DND-41 (cell line): ENCODE measurements around the gene SF3B5.

Source experiments
- ATAC-seq: fragments of 200-7000 bp; cut with Tn5 transposase; 3 replicates; pipeline ENCODE4 v1.9.1; 2021; ENCODE audit warnings: low read depth; ENCODE audit not compliant: insufficient read depth
- DNase-seq: peaks from one replicate; pipeline ENCODE4 v3.0.0-alpha.2; 2020
- H2AFZ ChIP-seq: 2 replicates; pipeline ENCODE4 v1.6.0; 2012; ENCODE audit warnings: low read depth, low read length
- H3K27ac ChIP-seq: 2 replicates; pipeline ENCODE4 v1.5.1; 2012; ENCODE audit warnings: low read length, inconsistent platforms
- H3K27me3 ChIP-seq: fragments of 200-600 bp; sonication (generic); 2 replicates; pipeline ENCODE4 v1.6.0; 2012; ENCODE audit warnings: low read length, mild to moderate bottlenecking, inconsistent platforms; ENCODE audit not compliant: insufficient read depth, poor library complexity
- H3K36me3 ChIP-seq: 2 replicates; pipeline ENCODE4 v1.5.1; 2012; ENCODE audit warnings: low read length, inconsistent platforms; ENCODE audit not compliant: insufficient read depth
- H3K4me1 ChIP-seq: 2 replicates; pipeline ENCODE4 v1.5.1; 2012; ENCODE audit warnings: mild to moderate bottlenecking, low read length; ENCODE audit not compliant: insufficient read depth
- H3K4me2 ChIP-seq: 2 replicates; pipeline ENCODE4 v1.6.0; 2012; ENCODE audit warnings: mild to moderate bottlenecking, moderate library complexity, low read length, inconsistent platforms; ENCODE audit not compliant: insufficient read depth
- H3K4me3 ChIP-seq, 2 experiments: fragments of 200-600 bp in 1 of 2; shearing (Covaris generic) in 1 of 2; 2 replicates each; pipeline ENCODE4 v1.5.1; 2012 to 2016; ENCODE audit warnings: inconsistent platforms in 2 of 2, low read length in 2 of 2, mild to moderate bottlenecking in 2 of 2, low read depth in 1 of 2, moderate library complexity in 1 of 2
- H3K79me2 ChIP-seq: 2 replicates; pipeline ENCODE4 v1.6.0; 2012; ENCODE audit warnings: low read length, inconsistent platforms; ENCODE audit not compliant: insufficient read depth
- H3K9ac ChIP-seq: 2 replicates; pipeline ENCODE4 v1.6.0; 2012; ENCODE audit warnings: low read depth, mild to moderate bottlenecking, inconsistent platforms, low read length, moderate library complexity
- H3K9me3 ChIP-seq: 2 replicates; pipeline ENCODE4 v1.5.1; 2012; ENCODE audit warnings: low read length, moderate library complexity, mild to moderate bottlenecking, inconsistent platforms; ENCODE audit not compliant: insufficient read depth, severe bottlenecking
- H4K20me1 ChIP-seq: 2 replicates; pipeline ENCODE4 v1.6.0; 2012; ENCODE audit warnings: low read length; ENCODE audit not compliant: insufficient read depth
- EZH2 ChIP-seq: IDR thresholded peaks from 3 replicates; pipeline ENCODE4 v1.6.1; 2012; ENCODE audit warnings: borderline replicate concordance, low read depth, mild to moderate bottlenecking, moderate library complexity, low read length, inconsistent platforms; ENCODE audit not compliant: severe bottlenecking
- TF ChIP-seq, protein P1 (sequence below): IDR thresholded peaks from 2 replicates; pipeline ENCODE4 v1.5.1; 2012; ENCODE audit warnings: borderline replicate concordance, low read length, moderate library complexity, mild to moderate bottlenecking; ENCODE audit not compliant: poor library complexity, severe bottlenecking; ENCODE audit errors: extremely low read depth

The SF3B5 gene

DNA sequence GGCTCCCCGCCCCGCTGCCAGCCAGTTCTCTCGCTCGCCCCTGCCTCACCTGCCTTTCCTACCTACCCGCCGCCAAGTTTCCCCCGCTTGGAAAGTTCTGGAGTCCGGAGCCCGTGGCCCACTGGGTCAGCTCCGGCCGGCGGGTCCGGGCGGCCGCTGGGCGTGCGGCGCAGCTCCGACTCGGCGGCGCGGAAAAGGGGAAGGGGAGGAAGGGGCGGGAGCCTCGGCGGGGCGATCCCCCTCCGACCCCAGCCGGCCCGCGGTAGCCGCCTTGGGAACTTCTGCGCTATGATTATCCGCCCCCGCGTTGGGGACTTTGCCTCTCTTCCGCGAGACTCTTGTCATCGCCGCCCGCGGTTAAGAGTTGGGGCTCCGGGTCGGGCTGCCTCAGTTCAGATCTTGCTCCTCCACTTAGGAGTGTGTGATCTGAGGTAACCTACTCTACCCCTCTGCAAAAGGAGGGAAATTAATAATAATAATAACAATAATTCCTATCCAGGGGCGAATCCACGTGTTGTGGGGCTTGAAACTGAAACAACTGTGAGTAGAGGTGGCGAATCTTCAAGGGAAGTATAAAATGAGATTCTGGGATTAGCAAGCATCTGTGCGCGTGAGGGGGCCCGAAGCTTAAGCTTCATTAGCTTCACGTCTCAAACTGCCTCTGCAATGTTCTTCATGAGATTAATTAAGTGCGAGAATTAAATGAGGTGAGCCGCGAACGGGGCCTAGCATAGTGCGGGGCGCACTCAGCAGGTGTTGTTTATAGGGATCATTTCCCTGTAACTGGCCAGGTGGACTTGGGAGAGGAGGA is 30.8 kb downstream of the SF3B5 start:
- H3K4me1 ChIP-seq = peaks cover 16% of the 10 kb centered on the region
- no peaks in the 10 kb centered on the region for H4K20me1 ChIP-seq
- ATAC-seq (no peak), DNase-seq (no peak)
- no peaks in the 10 kb centered on the region for H3K36me3 ChIP-seq
- TF ChIP-seq, protein P1, sequence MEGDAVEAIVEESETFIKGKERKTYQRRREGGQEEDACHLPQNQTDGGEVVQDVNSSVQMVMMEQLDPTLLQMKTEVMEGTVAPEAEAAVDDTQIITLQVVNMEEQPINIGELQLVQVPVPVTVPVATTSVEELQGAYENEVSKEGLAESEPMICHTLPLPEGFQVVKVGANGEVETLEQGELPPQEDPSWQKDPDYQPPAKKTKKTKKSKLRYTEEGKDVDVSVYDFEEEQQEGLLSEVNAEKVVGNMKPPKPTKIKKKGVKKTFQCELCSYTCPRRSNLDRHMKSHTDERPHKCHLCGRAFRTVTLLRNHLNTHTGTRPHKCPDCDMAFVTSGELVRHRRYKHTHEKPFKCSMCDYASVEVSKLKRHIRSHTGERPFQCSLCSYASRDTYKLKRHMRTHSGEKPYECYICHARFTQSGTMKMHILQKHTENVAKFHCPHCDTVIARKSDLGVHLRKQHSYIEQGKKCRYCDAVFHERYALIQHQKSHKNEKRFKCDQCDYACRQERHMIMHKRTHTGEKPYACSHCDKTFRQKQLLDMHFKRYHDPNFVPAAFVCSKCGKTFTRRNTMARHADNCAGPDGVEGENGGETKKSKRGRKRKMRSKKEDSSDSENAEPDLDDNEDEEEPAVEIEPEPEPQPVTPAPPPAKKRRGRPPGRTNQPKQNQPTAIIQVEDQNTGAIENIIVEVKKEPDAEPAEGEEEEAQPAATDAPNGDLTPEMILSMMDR = no peak
- TF ChIP-seq EZH2 = no peak
- peaks cover 27% of the 10 kb centered on the region for H3K27me3 ChIP-seq
- no peaks in the 10 kb centered on the region for H3K9me3 ChIP-seq
- peak overlapping the region in 1 of 2 experiments; percentile 58; a peak in 2 of 4 replicates for H3K4me3 ChIP-seq
- H3K79me2 ChIP-seq = no peaks in the 10 kb centered on the region
- H3K4me2 ChIP-seq = peak overlapping the region; percentile 63
- H3K9ac ChIP-seq = peak overlapping the region; percentile 31; the same call in 1 of the 2 replicates
- H2AFZ ChIP-seq = no peak overlapping the region
- no peak overlapping the region for H3K27ac ChIP-seq

DNA sequence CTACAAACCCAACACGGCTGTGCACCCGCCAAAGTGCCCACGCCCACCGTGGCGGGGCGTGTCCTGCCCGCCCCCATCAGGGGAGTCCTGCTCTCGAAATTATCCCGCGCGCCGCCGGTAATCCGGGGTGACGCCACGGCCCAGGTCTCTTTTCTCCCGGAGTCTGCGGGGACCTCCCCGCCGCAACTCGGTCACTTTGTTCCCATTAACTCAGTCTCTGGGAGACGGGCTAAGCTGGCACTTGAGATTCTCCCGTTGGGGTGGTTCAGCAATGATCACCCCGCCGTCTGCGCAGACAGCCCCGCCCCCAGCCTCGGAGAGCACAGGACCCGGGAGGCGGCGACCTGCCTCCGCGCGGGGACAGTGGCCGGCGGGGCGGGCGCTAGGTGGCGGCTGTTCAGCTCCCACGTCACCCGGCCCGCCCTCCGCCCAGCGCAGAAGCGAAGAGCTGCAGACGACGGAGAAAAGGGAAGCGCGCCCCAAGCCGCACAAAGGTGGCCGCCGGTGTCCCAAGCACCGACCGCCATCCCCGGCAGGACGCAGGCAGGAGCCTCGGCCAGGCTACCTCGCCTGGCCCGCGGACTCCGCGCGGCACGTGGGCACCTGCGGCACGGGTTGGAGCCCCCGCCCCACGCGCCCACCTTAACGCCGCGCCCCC is 31.5 kb downstream of the SF3B5 start:
- no peaks in the 10 kb centered on the region for H3K79me2 ChIP-seq
- peaks cover 16% of the 10 kb centered on the region for H3K4me1 ChIP-seq
- no peak overlapping the region for H3K27ac ChIP-seq
- peak overlapping the region; percentile 7; the same call in 1 of the 2 replicates for H2AFZ ChIP-seq
- H3K9ac ChIP-seq = peak overlapping the region; percentile 31; the same call in 1 of the 2 replicates
- no peaks in the 10 kb centered on the region for H3K36me3 ChIP-seq
- ATAC-seq (peak; percentile 87), DNase-seq (peak; percentile 53)
- H3K27me3 ChIP-seq = peaks cover 27% of the 10 kb centered on the region
- no peaks in the 10 kb centered on the region for H4K20me1 ChIP-seq
- H3K4me2 ChIP-seq = peak overlapping the region; percentile 63
- H3K9me3 ChIP-seq = no peaks in the 10 kb centered on the region
- peak; percentile 80 for TF ChIP-seq EZH2
- TF ChIP-seq, protein P1 = no peak
- H3K4me3 ChIP-seq = peak overlapping the region in 1 of 2 experiments; percentile 58; a peak in 2 of 4 replicates

DNA sequence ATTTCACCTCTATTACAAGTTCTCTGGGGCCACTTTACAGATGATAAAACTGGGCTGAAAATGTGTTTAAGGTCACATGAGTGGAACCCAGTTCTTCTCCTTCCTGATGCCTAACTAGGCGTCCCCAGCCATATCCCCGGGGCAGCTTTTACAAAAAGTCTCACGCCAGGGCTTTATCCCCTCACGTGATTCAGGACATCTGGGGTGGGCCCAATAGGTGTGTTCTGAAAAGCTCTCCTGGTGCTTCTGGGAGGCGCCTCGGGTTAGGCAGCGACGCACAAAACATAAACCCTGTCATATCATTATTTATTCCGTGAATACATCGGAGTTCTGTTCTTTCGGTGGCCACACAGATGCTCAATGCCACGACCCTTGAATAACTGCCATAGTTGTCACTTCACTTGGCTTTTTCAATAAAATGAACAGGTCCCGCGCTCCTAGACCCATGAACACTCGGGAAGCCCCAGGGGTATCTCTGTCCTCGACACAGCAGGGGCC is 32.1 kb downstream of the SF3B5 start:
- Histone ChIP-seq H3K9ac (peak overlapping the region; percentile 31; the same call in 1 of the 2 replicates), H3K4me1 (peaks cover 16% of the 10 kb centered on the region), H3K36me3 (no peaks in the 10 kb centered on the region), H3K27ac (no peak overlapping the region), H2AFZ (0 out of 2 replicates have a peak overlapping the region, but pooled peaks have one; percentile 7), H3K79me2 (no peaks in the 10 kb centered on the region), H3K9me3 (no peaks in the 10 kb centered on the region), H3K4me3 (peak overlapping the region in 1 of 2 experiments; percentile 58; a peak in 2 of 4 replicates), H3K4me2 (peak overlapping the region; percentile 63), H3K27me3 (peaks cover 27% of the 10 kb centered on the region), H4K20me1 (no peaks in the 10 kb centered on the region)
- no peak for TF ChIP-seq EZH2
- TF ChIP-seq, protein P1 = no peak
- ATAC-seq (no peak), DNase-seq (no peak)
